Activated CD8-positive, alpha-beta T cell treated with anti-CD3 and anti-CD28 coated beads for 36 hours (primary cell): ENCODE data around the gene BHLHA15. TPM values are rescaled to one million over a fixed set of nuclear protein-coding genes. Genes with fewer than 3 reads are reported as not detected.

Experiments used
- ATAC-seq: fragments of 200-7000 bp; cut with Tn5 transposase; one replicate; pipeline ENCODE4 v1.10.0; 2021; ENCODE audit warnings: mild to moderate bottlenecking, moderate library complexity
- CTCF ChIA-PET: fragments of 350-600 bp; sonication (Branson Sonifier 250); formaldehyde crosslinking; loops from one replicate; lab custom pipeline; 2021; ENCODE audit warnings: antibody characterized with exemption; lab: Charles Lee
- POLR2A ChIA-PET: fragments of 350-600 bp; sonication (Branson Sonifier 250); formaldehyde crosslinking; loops from one replicate; lab custom pipeline; 2021; ENCODE audit warnings: antibody characterized with exemption; lab: Charles Lee
- DNase-seq: peaks from one replicate; pipeline ENCODE4 v3.0.0-alpha.2; 2020
- H3K27ac Mint-ChIP-seq: one replicate; pipeline ENCODE4 v1.8.0; 2021; ENCODE audit warnings: mild to moderate bottlenecking, mixed read lengths
- H3K27me3 Mint-ChIP-seq: one replicate; pipeline ENCODE4 v1.8.0; 2021; ENCODE audit warnings: mixed read lengths
- H3K36me3 Mint-ChIP-seq: one replicate; pipeline ENCODE4 v1.8.0; 2021; ENCODE audit warnings: low read depth, mixed read lengths
- H3K4me1 Mint-ChIP-seq: one replicate; pipeline ENCODE4 v1.8.0; 2021; ENCODE audit warnings: low read depth, mixed read lengths
- H3K4me3 Mint-ChIP-seq: one replicate; pipeline ENCODE4 v1.8.0; 2021; ENCODE audit warnings: mild to moderate bottlenecking, moderate library complexity, mixed read lengths
- H3K9me3 Mint-ChIP-seq: one replicate; pipeline ENCODE4 v1.8.0; 2021; ENCODE audit warnings: mixed read lengths
- CTCF ChIP-seq: fragments of 200-600 bp; IDR thresholded peaks from one replicate; pipeline ENCODE4 v1.8.0; 2022; ENCODE audit warnings: antibody characterized with exemption, mild to moderate bottlenecking
- intact Hi-C: fragments of 100-400 bp; cut with micrococcal nuclease; formaldehyde crosslinking; loops from one replicate; pipeline ENCODE4 v1.10.0; 2022
- total RNA-seq, 2 experiments: library from RNA; stranded (reverse); gene quantifications; one replicate each; pipeline ENCODE4 v1.2.3, GENCODE V29; 2021

BHLHA15 gene
- total RNA-seq, 2 experiments from 2014 or later = 0.94 TPM; not detected in 1

DNA sequence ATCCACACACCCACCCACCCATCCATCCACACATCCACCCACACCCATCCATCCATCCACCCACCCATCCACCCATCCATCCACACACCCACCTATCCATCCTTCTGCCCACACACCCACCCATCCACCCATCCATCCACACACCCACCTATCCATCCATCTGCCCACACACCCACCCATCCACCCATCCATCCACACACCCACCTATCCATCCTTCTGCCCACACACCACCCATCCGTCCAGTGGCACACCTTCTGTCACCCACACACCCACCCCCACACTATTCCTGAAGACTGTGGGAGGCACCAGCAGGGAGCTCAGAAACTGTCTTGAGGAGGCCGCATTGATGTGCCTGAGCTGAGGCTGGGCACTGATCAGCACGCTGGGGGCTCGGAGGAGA is 31.7 kb downstream of the BHLHA15 start:
- peaks cover 11% of the 10 kb centered on the region for H3K36me3 Mint-ChIP-seq
- no peak for TF ChIP-seq CTCF
- no peaks in the 10 kb centered on the region for H3K27me3 Mint-ChIP-seq
- H3K4me3 Mint-ChIP-seq = no peak overlapping the region
- ChIA-PET POLR2A (no interaction called here), CTCF (no interaction called here)
- no peaks in the 10 kb centered on the region for H3K9me3 Mint-ChIP-seq
- intact Hi-C loops = no loop called here
- H3K27ac Mint-ChIP-seq = no peak overlapping the region
- ATAC-seq (no peak), DNase-seq (no peak)
- peaks cover under 1% of the 10 kb centered on the region for H3K4me1 Mint-ChIP-seq

GRCh38 chr7:98244871-98245270 is 33.6 kb downstream of the BHLHA15 start:
- intact Hi-C loops = no loop called here
- Mint-ChIP-seq H3K9me3 (no peaks in the 10 kb centered on the region), H3K4me3 (no peak overlapping the region), H3K36me3 (peaks cover 14% of the 10 kb centered on the region), H3K27me3 (no peaks in the 10 kb centered on the region), H3K27ac (no peak overlapping the region), H3K4me1 (peaks cover 14% of the 10 kb centered on the region)
- CTCF ChIA-PET = no interaction called here
- ATAC-seq = no peak
- POLR2A ChIA-PET = no interaction called here
- TF ChIP-seq CTCF = no peak
- DNase-seq = no peak

DNA sequence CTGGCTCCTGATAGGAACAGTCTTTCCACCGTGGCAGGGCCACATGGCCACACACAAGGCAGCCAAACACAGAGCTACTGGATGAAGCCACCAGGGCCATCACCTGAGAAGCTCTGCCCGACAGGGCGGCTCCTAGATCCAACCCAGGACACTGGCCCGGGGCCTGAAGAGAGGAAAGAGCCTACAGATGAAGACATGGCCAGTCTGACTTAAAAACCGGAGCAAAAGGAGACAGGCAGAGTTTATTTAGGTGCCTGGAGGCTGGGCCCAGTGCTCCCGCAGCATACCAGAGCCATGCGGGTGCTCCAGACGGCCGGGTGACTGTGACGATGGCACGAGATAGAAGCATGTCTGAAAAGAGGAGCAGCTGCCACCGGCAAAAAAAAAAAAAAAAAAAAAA is 36.9 kb downstream of the BHLHA15 start:
- intact Hi-C loops = no loop called here
- ATAC-seq = no peak
- H3K36me3 Mint-ChIP-seq = peaks cover 11% of the 10 kb centered on the region
- H3K4me1 Mint-ChIP-seq = peaks cover 30% of the 10 kb centered on the region
- ChIA-PET CTCF (interaction anchor here (1.6 kb wide), 1 partner anchor 45 kb away, joined by 3 read pairs; no protein-coding TSS in a partner anchor), POLR2A (interaction anchor here (0.6 kb wide), 1 partner anchor 10 kb away, joined by 3 read pairs; no protein-coding TSS in a partner anchor)
- H3K27me3 Mint-ChIP-seq = no peaks in the 10 kb centered on the region
- peak overlapping the region; percentile 59 for H3K27ac Mint-ChIP-seq
- H3K9me3 Mint-ChIP-seq = no peaks in the 10 kb centered on the region
- no peak overlapping the region for H3K4me3 Mint-ChIP-seq
- DNase-seq = no peak
- no peak for TF ChIP-seq CTCF

DNA sequence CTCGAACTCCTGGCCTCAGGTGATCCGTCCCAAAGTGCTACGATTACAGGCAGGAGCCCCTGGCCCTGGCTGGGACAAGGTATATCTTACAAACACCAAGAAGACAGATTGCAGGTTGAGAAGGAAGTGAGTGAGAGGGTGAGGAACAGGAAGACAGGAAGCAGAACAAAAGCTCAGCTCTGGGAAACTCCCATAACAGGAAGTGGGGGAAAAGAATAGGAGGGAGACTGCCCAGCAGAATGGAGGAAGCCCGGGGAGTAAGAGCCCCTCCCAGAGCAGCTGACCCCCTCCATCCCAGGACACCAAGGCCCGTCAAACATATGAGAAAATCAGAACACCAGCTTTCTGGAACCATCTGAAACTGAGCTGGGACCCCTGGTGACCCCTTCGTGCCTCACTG is 37.9 kb downstream of the BHLHA15 start:
- Mint-ChIP-seq H3K27ac (peak overlapping the region; percentile 97), H3K4me1 (peaks cover 34% of the 10 kb centered on the region), H3K4me3 (peak overlapping the region; percentile 41), H3K27me3 (no peaks in the 10 kb centered on the region), H3K9me3 (no peaks in the 10 kb centered on the region), H3K36me3 (peaks cover 11% of the 10 kb centered on the region)
- no peak for DNase-seq
- POLR2A ChIA-PET = no interaction called here
- intact Hi-C loops = no loop called here
- no peak for ATAC-seq
- CTCF ChIA-PET = interaction anchor here (1.6 kb wide), 1 partner anchor 46 kb away, joined by 3 read pairs; no protein-coding TSS in a partner anchor
- no peak for TF ChIP-seq CTCF

- Mint-ChIP-seq H3K36me3 (peaks cover 18% of the 10 kb centered on the region), H3K4me1 (peaks cover 43% of the 10 kb centered on the region), H3K27me3 (no peaks in the 10 kb centered on the region), H3K4me3 (peak overlapping the region; percentile 96), H3K27ac (peak overlapping the region; percentile 98), H3K9me3 (no peaks in the 10 kb centered on the region)
- peak; percentile 75 for DNase-seq
- POLR2A ChIA-PET = interaction anchor here (2.1 kb wide), 1 partner anchor 31 kb away, joined by 7 read pairs; the partner anchor contains the start of gene BRI3
- CTCF ChIA-PET = interaction anchor here (0.6 to 1.9 kb wide), 7 partner anchors 9 to 229 kb away, joined by 3 to 6 read pairs (median 3); no protein-coding TSS in a partner anchor
- intact Hi-C loops = no loop called here
- no peak for TF ChIP-seq CTCF
- ATAC-seq = peak; percentile 42
Measured at GRCh38 chr7:98250789-98251188, 39.5 kb downstream of the BHLHA15 start.
